ENCODE data around the gene LRRC4C. TPM values are rescaled to one million over a fixed set of nuclear protein-coding genes. Genes with fewer than 3 reads are reported as not detected.

Gene LRRC4C
- total RNA-seq, 1 donor from 2014 or later = 5.5 TPM

DNA sequence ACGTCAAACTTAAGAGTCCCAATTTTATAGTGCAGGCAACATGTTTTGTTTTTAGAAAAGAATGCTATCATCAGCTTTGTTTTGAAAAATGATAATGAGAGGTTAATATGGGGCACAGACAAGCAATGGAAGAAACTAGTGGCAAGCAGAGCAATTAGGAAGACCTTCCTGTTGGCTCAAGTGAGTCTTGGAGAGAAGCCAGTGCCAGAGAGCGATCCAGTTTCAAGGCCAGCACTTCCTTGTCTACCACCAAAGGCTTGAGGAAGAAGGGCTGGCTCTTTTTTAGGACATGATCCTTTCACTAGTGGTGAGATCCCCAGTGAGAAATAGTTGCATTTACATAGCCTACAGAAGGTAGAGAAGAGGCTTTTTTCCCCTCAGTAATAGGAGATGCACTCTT is 1340.7 kb downstream of the LRRC4C start:
- Mint-ChIP-seq H3K9me3 (no peaks in the 10 kb centered on the region), H3K27ac (ENCODE audit: unreplicated experiment) (no peak overlapping the region), H3K36me3 (ENCODE audit: low read depth) (peaks cover 15% of the 10 kb centered on the region), H3K4me1 (no peaks in the 10 kb centered on the region), H3K27me3 (ENCODE audit: low read depth) (no peaks in the 10 kb centered on the region), H3K4me3 (no peak overlapping the region)
- TF ChIP-seq, protein P1, sequence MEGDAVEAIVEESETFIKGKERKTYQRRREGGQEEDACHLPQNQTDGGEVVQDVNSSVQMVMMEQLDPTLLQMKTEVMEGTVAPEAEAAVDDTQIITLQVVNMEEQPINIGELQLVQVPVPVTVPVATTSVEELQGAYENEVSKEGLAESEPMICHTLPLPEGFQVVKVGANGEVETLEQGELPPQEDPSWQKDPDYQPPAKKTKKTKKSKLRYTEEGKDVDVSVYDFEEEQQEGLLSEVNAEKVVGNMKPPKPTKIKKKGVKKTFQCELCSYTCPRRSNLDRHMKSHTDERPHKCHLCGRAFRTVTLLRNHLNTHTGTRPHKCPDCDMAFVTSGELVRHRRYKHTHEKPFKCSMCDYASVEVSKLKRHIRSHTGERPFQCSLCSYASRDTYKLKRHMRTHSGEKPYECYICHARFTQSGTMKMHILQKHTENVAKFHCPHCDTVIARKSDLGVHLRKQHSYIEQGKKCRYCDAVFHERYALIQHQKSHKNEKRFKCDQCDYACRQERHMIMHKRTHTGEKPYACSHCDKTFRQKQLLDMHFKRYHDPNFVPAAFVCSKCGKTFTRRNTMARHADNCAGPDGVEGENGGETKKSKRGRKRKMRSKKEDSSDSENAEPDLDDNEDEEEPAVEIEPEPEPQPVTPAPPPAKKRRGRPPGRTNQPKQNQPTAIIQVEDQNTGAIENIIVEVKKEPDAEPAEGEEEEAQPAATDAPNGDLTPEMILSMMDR (conservative IDR thresholded peaks at IDR 0.05) = no peak
- no peak for DNase-seq (ENCODE audit: low read depth, low spot score)

DNA sequence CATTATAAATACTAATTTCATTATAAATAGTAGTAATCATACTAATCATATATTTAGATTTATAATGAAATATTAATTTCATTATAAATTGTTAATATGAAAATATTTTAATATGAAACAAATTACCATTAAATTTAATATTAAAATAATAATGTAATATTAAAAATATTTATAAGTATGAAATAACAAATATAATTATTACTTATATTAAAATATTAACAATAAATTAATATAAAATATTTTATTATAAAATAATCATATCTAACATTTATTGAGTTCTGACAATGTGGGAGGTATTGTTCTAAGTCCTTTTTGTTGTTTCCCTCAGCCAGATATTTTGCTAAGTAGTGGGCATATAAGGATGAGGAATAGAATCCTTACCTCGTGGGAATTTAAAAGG is 1341.4 kb downstream of the LRRC4C start:
- no peak overlapping the region for H3K4me3 Mint-ChIP-seq

DNA sequence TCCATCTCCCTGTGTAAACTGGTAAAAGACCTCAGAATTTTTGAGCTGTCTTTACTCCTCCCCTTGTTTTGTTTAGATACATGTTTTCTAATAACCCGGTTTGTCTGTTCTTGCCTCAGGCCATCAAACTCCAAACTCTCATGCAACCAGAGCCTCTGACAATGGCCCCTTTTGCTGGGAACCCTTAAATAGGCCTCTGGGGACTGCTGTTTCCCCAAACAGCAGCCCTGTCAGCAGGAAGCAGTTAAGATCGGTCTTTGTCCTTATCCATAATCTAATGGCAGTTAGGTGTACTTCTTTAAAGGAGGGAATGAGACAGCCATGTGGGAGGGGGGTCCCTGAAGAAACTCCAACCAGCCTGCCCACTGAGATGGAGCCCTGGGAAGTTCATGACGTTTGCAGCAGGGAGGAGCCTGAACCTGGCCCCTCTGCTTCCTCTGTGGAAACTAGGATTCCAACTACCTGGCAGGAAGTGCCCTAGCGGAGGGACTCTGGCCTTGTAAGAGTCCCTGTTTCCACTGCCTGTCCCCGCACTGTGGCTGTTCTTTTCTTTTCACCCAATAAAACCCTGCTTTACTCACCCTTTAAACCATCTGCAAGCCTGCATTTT is 1354.4 kb downstream of the LRRC4C start:
- TF ChIP-seq, protein P1 (conservative IDR thresholded peaks at IDR 0.05) = no peak
- DNase-seq (ENCODE audit: low read depth, low spot score) = no peak
- no peak overlapping the region for H3K27ac Mint-ChIP-seq (ENCODE audit: unreplicated experiment)
- no peak overlapping the region for H3K4me3 Mint-ChIP-seq
- peaks cover 7% of the 10 kb centered on the region for H3K9me3 Mint-ChIP-seq
- peaks cover 11% of the 10 kb centered on the region for H3K36me3 Mint-ChIP-seq (ENCODE audit: low read depth)
- H3K4me1 Mint-ChIP-seq = peaks cover 10% of the 10 kb centered on the region
- no peaks in the 10 kb centered on the region for H3K27me3 Mint-ChIP-seq (ENCODE audit: low read depth)

More for the DNA sequence above, 1341.4 kb downstream of the LRRC4C start:
- TF ChIP-seq, protein P1 (conservative IDR thresholded peaks at IDR 0.05) = no peak
- H3K27me3 Mint-ChIP-seq (ENCODE audit: low read depth) = no peaks in the 10 kb centered on the region
- no peaks in the 10 kb centered on the region for H3K9me3 Mint-ChIP-seq
- peaks cover 16% of the 10 kb centered on the region for H3K36me3 Mint-ChIP-seq (ENCODE audit: low read depth)
- H3K4me1 Mint-ChIP-seq = no peaks in the 10 kb centered on the region
- no peak overlapping the region for H3K27ac Mint-ChIP-seq (ENCODE audit: unreplicated experiment)
- no peak for DNase-seq (ENCODE audit: low read depth, low spot score)

DNA sequence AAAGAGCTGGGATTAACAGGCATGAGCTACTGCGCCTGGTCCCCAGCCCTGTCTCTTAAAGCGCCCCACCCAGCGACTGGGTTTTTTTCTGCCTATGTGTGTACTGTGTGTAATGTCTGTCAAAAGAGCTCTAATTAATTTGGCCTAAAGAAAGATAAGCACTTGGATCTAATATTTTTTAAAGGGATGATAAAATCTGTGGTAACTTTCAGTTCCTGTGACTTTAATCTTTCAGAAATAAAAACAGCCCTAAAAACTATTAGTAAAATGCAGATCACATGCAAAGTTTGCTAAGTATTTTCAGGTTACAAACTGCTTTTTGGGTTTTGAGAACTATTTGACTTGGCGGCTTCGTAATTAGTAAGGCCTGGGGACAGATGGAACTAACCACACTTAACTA is 1358.7 kb downstream of the LRRC4C start:
- H3K36me3 Mint-ChIP-seq (ENCODE audit: low read depth) = peaks cover 11% of the 10 kb centered on the region
- H3K27ac Mint-ChIP-seq (ENCODE audit: unreplicated experiment) = no peak overlapping the region
- no peak overlapping the region for H3K4me3 Mint-ChIP-seq
- TF ChIP-seq, protein P1 (conservative IDR thresholded peaks at IDR 0.05) = no peak
- H3K4me1 Mint-ChIP-seq = peaks cover 9% of the 10 kb centered on the region
- no peaks in the 10 kb centered on the region for H3K27me3 Mint-ChIP-seq (ENCODE audit: low read depth)
- no peak for DNase-seq (ENCODE audit: low read depth, low spot score)
- peaks cover 10% of the 10 kb centered on the region for H3K9me3 Mint-ChIP-seq

DNA sequence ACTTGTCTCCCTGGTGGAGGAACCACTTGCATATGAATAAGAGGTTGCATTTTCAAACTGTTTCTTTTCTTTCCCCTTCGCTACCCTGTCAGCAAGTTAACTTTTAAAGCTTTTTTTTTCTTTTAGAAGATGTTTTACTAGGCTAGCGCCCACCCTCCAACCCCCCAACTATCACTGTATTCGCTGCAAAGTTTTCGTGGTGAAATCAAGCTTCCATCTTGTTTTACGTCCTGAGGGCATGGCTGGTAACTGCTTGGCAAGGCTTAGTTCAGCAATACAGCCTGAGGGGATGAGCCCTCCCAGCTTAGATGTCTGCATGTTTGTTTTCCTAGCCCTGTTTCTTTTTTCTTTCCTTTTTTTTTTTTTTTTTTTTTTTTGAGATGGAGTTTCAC is 1359.3 kb downstream of the LRRC4C start:
- Mint-ChIP-seq H3K4me3 (no peak overlapping the region), H3K27ac (ENCODE audit: unreplicated experiment) (no peak overlapping the region), H3K27me3 (ENCODE audit: low read depth) (no peaks in the 10 kb centered on the region), H3K36me3 (ENCODE audit: low read depth) (peaks cover 11% of the 10 kb centered on the region), H3K4me1 (peaks cover 5% of the 10 kb centered on the region), H3K9me3 (peaks cover 10% of the 10 kb centered on the region)
- DNase-seq (ENCODE audit: low read depth, low spot score) = no peak
- TF ChIP-seq, protein P1 (conservative IDR thresholded peaks at IDR 0.05) = no peak

All from neural crest cell (in vitro differentiated cells).